Activated T-helper 17 cell treated with anti-CD3 and anti-CD28 coated beads, Interleukin-2, amount 50 U/mL, for 72 hours (primary cell): ENCODE measurements around the gene CDCP2. TPM values are rescaled to one million over a fixed set of nuclear protein-coding genes. Genes with fewer than 3 reads are reported as not detected.
A peak's percentile ranks its signal among the peaks of the same experiment; 100 is the strongest.

Experiments
- ATAC-seq: fragments of 150-1000 bp; cut with Tn5 transposase; replicated peaks from 2 replicates; pipeline ENCODE4 v1.10.0; 2021; ENCODE audit warnings: mild to moderate bottlenecking, moderate library complexity
- H3K27ac Mint-ChIP-seq: one replicate; pipeline ENCODE4 v1.8.0; 2022; ENCODE audit warnings: mixed read lengths
- H3K27me3 Mint-ChIP-seq: one replicate; pipeline ENCODE4 v1.8.0; 2022; ENCODE audit warnings: mixed read lengths
- H3K36me3 Mint-ChIP-seq: one replicate; pipeline ENCODE4 v1.8.0; 2022; ENCODE audit warnings: low read depth, mild to moderate bottlenecking, mixed read lengths
- H3K4me1 Mint-ChIP-seq: one replicate; pipeline ENCODE4 v1.8.0; 2022; ENCODE audit warnings: mixed read lengths
- H3K4me3 Mint-ChIP-seq: one replicate; pipeline ENCODE4 v1.8.0; 2022; ENCODE audit warnings: mild to moderate bottlenecking, mixed read lengths
- H3K9me3 Mint-ChIP-seq: one replicate; pipeline ENCODE4 v1.8.0; 2022; ENCODE audit warnings: mixed read lengths
- total RNA-seq, 2 donors: library from RNA; stranded (reverse); gene quantifications; one replicate each; pipeline ENCODE4 v1.2.3, GENCODE V29; 2022

Gene CDCP2
- total RNA-seq, 2 donors from 2014 or later: 0.16 TPM; not detected in 1

GRCh38 chr1:54121482-54122134 is 31.2 kb downstream of the CDCP2 start:
- Mint-ChIP-seq H3K4me3 (no peak overlapping the region), H3K27me3 (no peaks in the 10 kb centered on the region)
- ATAC-seq: peak; percentile 78

GRCh38 chr1:54120698-54121481 is 31.9 kb downstream of the CDCP2 start:
- no peaks in the 10 kb centered on the region for H3K9me3 Mint-ChIP-seq
- no peak overlapping the region for H3K27ac Mint-ChIP-seq
- H3K36me3 Mint-ChIP-seq: no peaks in the 10 kb centered on the region
- H3K4me1 Mint-ChIP-seq: no peaks in the 10 kb centered on the region
- no peaks in the 10 kb centered on the region for H3K27me3 Mint-ChIP-seq
- no peak for ATAC-seq
- H3K4me3 Mint-ChIP-seq: no peak overlapping the region

More at GRCh38 chr1:54121482-54122134, 31.2 kb downstream of the CDCP2 start:
- Mint-ChIP-seq H3K27ac (no peak overlapping the region), H3K36me3 (no peaks in the 10 kb centered on the region), H3K9me3 (no peaks in the 10 kb centered on the region), H3K4me1 (no peaks in the 10 kb centered on the region)

DNA sequence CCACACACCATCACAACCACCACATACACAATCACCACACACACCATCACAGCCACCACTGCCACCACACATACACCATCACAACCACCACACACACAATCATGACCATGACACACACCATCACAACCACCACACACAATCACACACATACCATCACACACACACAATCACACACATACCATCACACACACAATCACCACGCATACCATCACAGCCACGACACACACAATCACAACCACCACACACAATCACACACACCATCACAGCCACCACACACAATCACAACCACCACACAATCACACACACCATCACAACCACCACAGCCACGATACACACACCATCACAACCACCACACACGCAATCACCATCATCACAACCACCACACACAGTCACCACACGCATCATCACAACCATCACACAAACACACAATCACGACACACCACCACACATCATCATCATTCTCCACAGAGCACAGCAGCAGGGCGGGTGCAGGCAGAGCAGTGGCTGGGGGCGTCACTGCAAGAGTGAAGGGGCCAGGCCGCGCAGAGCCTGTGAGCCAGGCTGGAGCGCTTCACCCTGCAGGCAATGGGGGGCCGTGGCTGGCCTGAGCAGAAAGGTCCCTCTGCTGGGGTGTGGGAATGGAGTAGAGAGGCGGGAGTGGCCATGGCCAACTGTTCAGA is 32.6 kb downstream of the CDCP2 start:
- no peak overlapping the region for H3K27ac Mint-ChIP-seq
- H3K9me3 Mint-ChIP-seq: no peaks in the 10 kb centered on the region
- no peak overlapping the region for H3K4me3 Mint-ChIP-seq

GRCh38 chr1:54118704-54119103 is 34.1 kb downstream of the CDCP2 start:
- H3K9me3 Mint-ChIP-seq: no peaks in the 10 kb centered on the region
- no peak for ATAC-seq
- H3K36me3 Mint-ChIP-seq: no peaks in the 10 kb centered on the region
- H3K27me3 Mint-ChIP-seq: no peaks in the 10 kb centered on the region
- H3K4me1 Mint-ChIP-seq: no peaks in the 10 kb centered on the region
- no peak overlapping the region for H3K27ac Mint-ChIP-seq
- H3K4me3 Mint-ChIP-seq: no peak overlapping the region

More for the DNA sequence above, 32.6 kb downstream of the CDCP2 start:
- Mint-ChIP-seq H3K4me1 (no peaks in the 10 kb centered on the region), H3K36me3 (no peaks in the 10 kb centered on the region), H3K27me3 (no peaks in the 10 kb centered on the region)
- no peak for ATAC-seq

DNA sequence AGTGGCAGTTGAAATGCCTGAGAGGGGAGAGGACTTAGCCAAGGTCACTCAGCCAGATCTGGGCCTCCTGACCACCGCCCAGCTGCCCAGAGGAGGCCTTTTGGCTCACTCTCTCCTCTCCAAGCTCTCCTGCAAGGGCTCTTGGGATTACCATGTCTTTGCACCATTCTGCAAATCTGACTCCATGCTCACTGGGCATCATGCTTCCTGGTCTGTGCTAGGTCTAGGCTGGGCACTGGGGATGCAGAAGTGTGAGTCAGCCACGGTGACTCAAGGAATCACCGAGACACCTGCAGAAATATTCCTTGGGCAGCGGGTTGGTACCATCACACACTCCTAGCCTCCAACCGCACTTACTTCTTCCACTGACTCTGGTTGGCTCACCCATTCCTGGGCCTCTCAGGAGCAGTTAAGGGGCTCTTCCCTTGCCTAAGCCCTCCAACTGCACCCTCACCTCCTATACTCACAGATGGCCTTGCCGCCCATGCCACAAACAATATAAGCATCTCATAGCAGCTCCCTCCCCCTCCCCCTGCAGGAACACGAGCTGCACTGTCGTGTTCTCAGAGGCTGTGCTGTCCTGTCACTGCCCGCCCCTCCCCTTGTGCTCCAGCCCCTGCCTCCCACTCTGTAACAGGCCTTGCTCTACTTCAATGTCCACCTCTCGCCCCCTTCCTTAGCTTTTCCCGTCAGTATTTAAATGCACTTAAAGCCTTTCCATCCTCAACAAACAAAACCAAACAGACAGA is 34.8 kb downstream of the CDCP2 start:
- ATAC-seq: no peak
- no peaks in the 10 kb centered on the region for H3K27me3 Mint-ChIP-seq
- H3K4me3 Mint-ChIP-seq: no peak overlapping the region
- H3K4me1 Mint-ChIP-seq: no peaks in the 10 kb centered on the region
- H3K27ac Mint-ChIP-seq: no peak overlapping the region
- no peaks in the 10 kb centered on the region for H3K36me3 Mint-ChIP-seq
- H3K9me3 Mint-ChIP-seq: no peaks in the 10 kb centered on the region

- H3K4me1 Mint-ChIP-seq: no peaks in the 10 kb centered on the region
- H3K9me3 Mint-ChIP-seq: no peaks in the 10 kb centered on the region
- H3K36me3 Mint-ChIP-seq: no peaks in the 10 kb centered on the region
- H3K4me3 Mint-ChIP-seq: no peak overlapping the region
- ATAC-seq: no peak
- no peak overlapping the region for H3K27ac Mint-ChIP-seq
- no peaks in the 10 kb centered on the region for H3K27me3 Mint-ChIP-seq
Observed at GRCh38 chr1:54115520-54115919, 37.3 kb downstream of the CDCP2 start.

- no peaks in the 10 kb centered on the region for H3K4me1 Mint-ChIP-seq
- H3K4me3 Mint-ChIP-seq: no peak overlapping the region
- H3K27me3 Mint-ChIP-seq: no peaks in the 10 kb centered on the region
- ATAC-seq: no peak
- H3K9me3 Mint-ChIP-seq: no peaks in the 10 kb centered on the region
- no peaks in the 10 kb centered on the region for H3K36me3 Mint-ChIP-seq
- H3K27ac Mint-ChIP-seq: no peak overlapping the region
Observed at GRCh38 chr1:54114955-54115354, 37.8 kb downstream of the CDCP2 start.

- H3K9me3 Mint-ChIP-seq: no peaks in the 10 kb centered on the region
- no peaks in the 10 kb centered on the region for H3K36me3 Mint-ChIP-seq
- H3K4me3 Mint-ChIP-seq: no peak overlapping the region
- no peaks in the 10 kb centered on the region for H3K4me1 Mint-ChIP-seq
- no peak for ATAC-seq
- no peaks in the 10 kb centered on the region for H3K27me3 Mint-ChIP-seq
- no peak overlapping the region for H3K27ac Mint-ChIP-seq
Observed at GRCh38 chr1:54114001-54114400, 38.8 kb downstream of the CDCP2 start.

- no peak for ATAC-seq
- no peak overlapping the region for H3K27ac Mint-ChIP-seq
- no peaks in the 10 kb centered on the region for H3K36me3 Mint-ChIP-seq
- H3K4me1 Mint-ChIP-seq: no peaks in the 10 kb centered on the region
- H3K9me3 Mint-ChIP-seq: no peaks in the 10 kb centered on the region
- no peaks in the 10 kb centered on the region for H3K27me3 Mint-ChIP-seq
- no peak overlapping the region for H3K4me3 Mint-ChIP-seq
Observed at GRCh38 chr1:54112705-54113368, 40.0 kb downstream of the CDCP2 start.

DNA sequence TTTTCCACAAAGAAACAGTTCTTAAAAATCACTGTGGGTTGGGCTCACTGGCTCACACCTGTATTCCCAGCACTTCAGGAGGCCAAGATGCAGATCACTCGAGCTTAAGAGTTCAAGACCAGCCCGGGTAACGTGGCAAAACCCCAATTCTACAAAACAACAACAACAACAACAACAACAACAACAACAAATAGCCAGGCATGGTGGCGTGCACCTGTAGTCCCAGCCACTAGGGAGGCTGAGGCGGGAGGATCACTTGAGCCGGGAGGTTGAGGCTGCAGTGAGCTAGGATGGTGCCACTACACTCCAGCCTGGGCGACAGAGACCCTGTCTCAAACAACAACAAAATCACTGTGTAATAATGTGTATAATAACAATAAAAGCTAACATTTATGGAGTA is 40.8 kb downstream of the CDCP2 start:
- ATAC-seq: no peak
- H3K27me3 Mint-ChIP-seq: no peaks in the 10 kb centered on the region
- no peak overlapping the region for H3K4me3 Mint-ChIP-seq
- no peak overlapping the region for H3K27ac Mint-ChIP-seq
- H3K9me3 Mint-ChIP-seq: no peaks in the 10 kb centered on the region
- no peaks in the 10 kb centered on the region for H3K36me3 Mint-ChIP-seq
- H3K4me1 Mint-ChIP-seq: no peaks in the 10 kb centered on the region

DNA sequence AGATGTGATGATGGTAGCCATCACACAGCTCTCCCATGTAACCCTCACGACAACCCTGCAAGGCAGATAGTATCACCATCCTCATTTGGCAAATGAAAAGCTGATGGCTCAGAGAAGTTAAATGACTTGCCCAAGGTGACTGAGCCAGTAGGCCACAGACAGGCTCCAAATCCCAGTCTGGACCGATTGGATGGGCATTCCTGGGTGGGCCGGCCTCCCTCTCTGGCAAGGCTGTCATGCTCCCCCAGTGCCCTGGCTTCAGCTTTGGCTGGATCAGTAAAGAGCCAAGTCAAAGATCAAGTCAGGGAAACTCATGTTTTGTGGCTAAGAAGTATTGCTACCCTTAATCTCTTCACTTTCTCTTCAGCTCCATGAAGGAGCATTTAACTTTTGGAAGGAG is 41.2 kb downstream of the CDCP2 start:
- Mint-ChIP-seq H3K4me3 (no peak overlapping the region), H3K27me3 (no peaks in the 10 kb centered on the region), H3K27ac (no peak overlapping the region), H3K36me3 (no peaks in the 10 kb centered on the region), H3K9me3 (no peaks in the 10 kb centered on the region), H3K4me1 (no peaks in the 10 kb centered on the region)
- ATAC-seq: no peak

DNA sequence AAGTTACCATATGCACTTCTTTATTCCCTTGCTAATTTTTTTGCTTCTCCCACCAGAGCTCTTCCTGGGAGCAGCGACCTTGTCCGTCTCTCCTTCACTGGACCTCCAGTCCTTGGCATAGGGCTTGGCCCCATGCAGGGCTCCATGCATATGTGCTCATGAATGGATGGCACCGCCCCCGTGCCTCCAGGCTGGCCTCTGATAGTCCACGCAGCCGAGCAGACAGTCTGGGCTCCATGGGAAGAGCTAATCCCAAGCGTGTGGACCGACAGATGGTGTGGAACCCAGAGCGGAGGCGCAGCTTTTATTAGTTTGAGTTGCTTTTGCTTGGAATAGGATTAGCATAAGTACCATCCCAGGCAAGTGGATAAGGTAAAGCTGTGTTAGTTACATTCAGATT is 41.8 kb downstream of the CDCP2 start:
- H3K36me3 Mint-ChIP-seq: no peaks in the 10 kb centered on the region
- no peak for ATAC-seq
- H3K4me1 Mint-ChIP-seq: no peaks in the 10 kb centered on the region
- H3K9me3 Mint-ChIP-seq: no peaks in the 10 kb centered on the region
- no peak overlapping the region for H3K27ac Mint-ChIP-seq
- H3K4me3 Mint-ChIP-seq: no peak overlapping the region
- no peaks in the 10 kb centered on the region for H3K27me3 Mint-ChIP-seq

DNA sequence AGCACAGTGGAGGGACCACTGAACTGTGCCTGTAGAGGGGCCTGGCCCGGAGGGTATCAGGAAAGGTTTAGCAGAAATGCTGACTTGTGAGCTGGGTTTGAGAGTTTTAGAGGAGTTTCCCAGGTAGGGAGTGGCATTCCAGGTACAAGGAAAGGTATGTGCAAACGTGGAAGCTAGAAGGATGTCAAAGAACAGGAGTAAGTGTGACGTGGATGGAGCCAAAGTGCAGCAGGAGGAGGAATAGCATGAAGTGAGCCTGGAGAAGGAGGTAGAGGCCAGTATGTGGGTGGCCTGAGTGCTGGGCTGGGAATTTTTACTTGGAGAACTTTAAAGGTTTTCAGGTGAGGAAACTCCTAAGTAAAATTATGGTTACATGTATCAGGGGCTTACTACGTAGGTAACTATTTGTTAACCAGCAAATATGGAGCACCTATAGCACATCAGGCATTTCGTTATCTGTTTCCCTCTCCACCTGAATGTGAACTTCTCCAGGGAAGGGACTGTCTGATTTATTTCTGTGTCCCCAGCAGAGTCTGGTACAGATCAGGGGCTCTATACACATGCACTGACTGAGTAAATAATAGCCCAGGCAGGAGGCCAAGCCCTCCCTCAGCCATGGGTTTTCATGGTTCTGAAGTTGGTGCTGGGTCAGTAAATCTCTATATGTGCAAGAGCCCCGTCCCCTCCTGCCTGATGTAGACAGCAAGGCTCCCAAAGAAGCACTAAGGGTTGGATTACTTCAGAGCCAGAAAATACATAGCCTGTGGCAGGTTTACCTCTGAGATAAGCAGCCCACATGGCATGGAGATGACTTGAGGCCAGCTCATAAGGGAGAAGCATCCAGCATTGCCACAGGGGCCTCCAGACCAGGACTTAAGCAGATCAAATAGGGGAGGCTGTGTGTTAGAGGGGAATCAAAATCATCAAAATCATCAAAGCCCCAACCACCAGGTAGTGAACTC is 43.4 kb downstream of the CDCP2 start:
- Mint-ChIP-seq H3K9me3 (no peaks in the 10 kb centered on the region), H3K27ac (no peak overlapping the region), H3K27me3 (no peaks in the 10 kb centered on the region), H3K4me3 (no peak overlapping the region), H3K36me3 (no peaks in the 10 kb centered on the region), H3K4me1 (no peaks in the 10 kb centered on the region)
- no peak for ATAC-seq
